ENCODE results near the gene SFTPA1. TPM values are rescaled to one million over a fixed set of nuclear protein-coding genes. Genes with fewer than 3 reads are reported as not detected.
A peak's percentile ranks its signal among the peaks of the same experiment; 100 is the strongest.
"Not testable (repeated sequence)": the region's sequence is repeated elsewhere in the genome, so short reads cannot be mapped to it uniquely, and the experiment has no call there.

Gene SFTPA1
- total and polyA plus RNA-seq, 9 of the 15 experiments (the other 6 are each of a cell fraction or from before 2014, with no cell fraction given), result 0.04 to 3.5 (median 0.08) TPM; not detected in 5

DNA sequence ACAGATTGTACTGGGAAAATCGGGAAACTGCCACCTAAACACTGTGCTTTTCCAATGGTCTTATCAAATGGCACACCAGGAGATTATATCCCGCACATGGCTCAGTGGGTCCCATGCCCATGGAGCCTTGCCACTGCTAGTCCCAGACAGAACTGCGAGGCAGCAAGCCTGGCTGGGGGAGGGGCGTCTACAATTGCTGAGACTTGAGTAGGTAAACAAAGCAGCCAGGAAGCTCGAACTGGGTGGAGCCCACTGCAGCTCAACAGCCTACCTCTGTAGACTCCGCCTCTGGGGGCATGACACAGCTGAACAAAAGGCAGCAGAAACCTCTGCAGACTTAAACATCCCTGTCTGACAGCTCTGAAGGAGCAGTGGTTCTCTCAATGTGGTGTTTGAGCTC, 40.1 kb upstream of the SFTPA1 start:
- peak; percentile 83 for ATAC-seq
- H3K27ac ChIP-seq (ENCODE audit: extremely low read depth, low read depth, low read length); H3K79me2 ChIP-seq (ENCODE audit: control insufficient read depth, insufficient read depth, low read length); BruUV-seq (replicated peaks); H4K20me1 ChIP-seq (replicated peaks; ENCODE audit: control insufficient read depth, insufficient read depth, low read length); H3K4me1 ChIP-seq (replicated peaks in 1 of 2; ENCODE audit: control insufficient read depth in 2 of 2, insufficient read depth in 2 of 2, low read length in 2 of 2); H3K36me3 ChIP-seq (ENCODE audit: control insufficient read depth, insufficient read depth, low read length); CTCF ChIA-PET (ENCODE audit: low intra/inter-chr PET ratio); POLR2A ChIA-PET; H3K9ac ChIP-seq (ENCODE audit: insufficient read depth in 1 of 2, low read depth in 2 of 2, low read length in 2 of 2); H3K4me3 ChIP-seq; intact Hi-C loops (cut with micrococcal nuclease); FAIRE-seq; H3K9me3 ChIP-seq (replicated peaks; ENCODE audit: control insufficient read depth, insufficient read depth, low read depth, low read length); in situ Hi-C loops (cut with MboI); H3K27me3 ChIP-seq (ENCODE audit: control insufficient read depth in 2 of 2, insufficient read depth in 2 of 2, low read length in 2 of 2); H3K9me1 ChIP-seq (ENCODE audit: control insufficient read depth, insufficient read depth, low read length): not testable (repeated sequence)
- TF ChIP-seq FOXK2 (conservative IDR thresholded peaks at IDR 0.05 in 1 of 2, IDR thresholded peaks at IDR 0.05 in 1 of 2; ENCODE audit: low read depth in 2 of 2) (peak; percentile 42 to 49; a peak in 2 of 4 replicates), C11orf30 (IDR thresholded peaks at IDR 0.05; ENCODE audit: low read depth) (peak; percentile 50), ZNF766 (CRISPR knock-in tag; conservative IDR thresholded peaks at IDR 0.05) (0 out of 2 replicates have a peak, but pooled peaks have one; percentile 44)
- Histone ChIP-seq H3K4me2 (ENCODE audit: insufficient read depth, low read length) (peak overlapping the region; percentile 53; the same call in 1 of the 2 replicates), H2AFZ (ENCODE audit: low read depth, low read length) (peak overlapping the region; percentile 15; the same call in 1 of the 2 replicates)
- 3% methylated on average over 6 of the region's 6 CpGs for WGBS (ENCODE audit: insufficient coverage, low coverage, missing lambda C conversion rate)
- peak in 1 of 4 experiments; percentile 36 for DNase-seq (ENCODE audit: extremely low read depth in 1 of 4, low spot score in 3 of 4)

DNA sequence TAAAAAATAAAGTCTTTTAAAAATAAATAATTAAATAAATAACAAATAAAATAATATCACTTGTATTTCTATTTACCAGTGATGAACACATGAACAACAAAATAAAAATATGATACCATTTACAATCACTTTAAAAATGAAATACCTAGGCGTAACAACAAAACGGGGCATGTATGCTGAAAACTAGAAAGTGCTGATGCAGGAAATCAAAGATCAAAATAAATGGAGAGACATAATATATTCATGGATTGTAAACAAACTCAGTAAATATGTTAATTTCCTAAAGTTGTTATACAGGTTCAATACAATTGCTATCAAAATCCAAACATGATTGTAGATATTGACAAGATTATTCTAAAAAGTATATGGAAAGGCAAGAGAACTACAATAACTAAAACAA, 31.4 kb upstream of the SFTPA1 start:
- Histone ChIP-seq H3K36me3 (ENCODE audit: control insufficient read depth, insufficient read depth, low read length) (no peaks in the 10 kb centered on the region), H4K20me1 (replicated peaks; ENCODE audit: control insufficient read depth, insufficient read depth, low read length) (no peaks in the 10 kb centered on the region), H3K27ac (ENCODE audit: extremely low read depth, low read depth, low read length) (no peak overlapping the region), H3K9ac (ENCODE audit: insufficient read depth in 1 of 2, low read depth in 2 of 2, low read length in 2 of 2) (no peak overlapping the region), H2AFZ (ENCODE audit: low read depth, low read length) (no peak overlapping the region), H3K4me3 (no peak overlapping the region), H3K79me2 (ENCODE audit: control insufficient read depth, insufficient read depth, low read length) (no peaks in the 10 kb centered on the region), H3K4me1 (replicated peaks in 1 of 2; ENCODE audit: control insufficient read depth in 2 of 2, insufficient read depth in 2 of 2, low read length in 2 of 2) (no peaks in the 10 kb centered on the region), H3K27me3 (ENCODE audit: control insufficient read depth in 2 of 2, insufficient read depth in 2 of 2, low read length in 2 of 2) (peaks cover 0 to 6% of the 10 kb centered on the region in 2 experiments; a peak in 1 of 5 replicates), H3K9me3 (replicated peaks; ENCODE audit: control insufficient read depth, insufficient read depth, low read depth, low read length) (no peaks in the 10 kb centered on the region), H3K4me2 (ENCODE audit: insufficient read depth, low read length) (no peak overlapping the region), H3K9me1 (ENCODE audit: control insufficient read depth, insufficient read depth, low read length) (no peaks in the 10 kb centered on the region)
- intact Hi-C loops (cut with micrococcal nuclease) (no loop called here), in situ Hi-C loops (cut with MboI) (no loop called here)
- POLR2A ChIA-PET, result no interaction called here
- 2% methylated on average over 2 of the region's 2 CpGs for WGBS (ENCODE audit: insufficient coverage, low coverage, missing lambda C conversion rate)
- no peak for DNase-seq (ENCODE audit: extremely low read depth in 1 of 4, low spot score in 3 of 4)
- FAIRE-seq, result no peak
- BruUV-seq (replicated peaks), result no TSS peak
- CTCF ChIA-PET (ENCODE audit: low intra/inter-chr PET ratio), result no interaction called here
- no peak for ATAC-seq
- no peak for TF ChIP-seq ZNF778 (CRISPR knock-in tag; IDR thresholded peaks at IDR 0.05)
- peak; percentile 39; the same call in 1 of the 2 replicates for TF ChIP-seq C11orf30 (IDR thresholded peaks at IDR 0.05; ENCODE audit: low read depth)
- TF ChIP-seq, protein P1, sequence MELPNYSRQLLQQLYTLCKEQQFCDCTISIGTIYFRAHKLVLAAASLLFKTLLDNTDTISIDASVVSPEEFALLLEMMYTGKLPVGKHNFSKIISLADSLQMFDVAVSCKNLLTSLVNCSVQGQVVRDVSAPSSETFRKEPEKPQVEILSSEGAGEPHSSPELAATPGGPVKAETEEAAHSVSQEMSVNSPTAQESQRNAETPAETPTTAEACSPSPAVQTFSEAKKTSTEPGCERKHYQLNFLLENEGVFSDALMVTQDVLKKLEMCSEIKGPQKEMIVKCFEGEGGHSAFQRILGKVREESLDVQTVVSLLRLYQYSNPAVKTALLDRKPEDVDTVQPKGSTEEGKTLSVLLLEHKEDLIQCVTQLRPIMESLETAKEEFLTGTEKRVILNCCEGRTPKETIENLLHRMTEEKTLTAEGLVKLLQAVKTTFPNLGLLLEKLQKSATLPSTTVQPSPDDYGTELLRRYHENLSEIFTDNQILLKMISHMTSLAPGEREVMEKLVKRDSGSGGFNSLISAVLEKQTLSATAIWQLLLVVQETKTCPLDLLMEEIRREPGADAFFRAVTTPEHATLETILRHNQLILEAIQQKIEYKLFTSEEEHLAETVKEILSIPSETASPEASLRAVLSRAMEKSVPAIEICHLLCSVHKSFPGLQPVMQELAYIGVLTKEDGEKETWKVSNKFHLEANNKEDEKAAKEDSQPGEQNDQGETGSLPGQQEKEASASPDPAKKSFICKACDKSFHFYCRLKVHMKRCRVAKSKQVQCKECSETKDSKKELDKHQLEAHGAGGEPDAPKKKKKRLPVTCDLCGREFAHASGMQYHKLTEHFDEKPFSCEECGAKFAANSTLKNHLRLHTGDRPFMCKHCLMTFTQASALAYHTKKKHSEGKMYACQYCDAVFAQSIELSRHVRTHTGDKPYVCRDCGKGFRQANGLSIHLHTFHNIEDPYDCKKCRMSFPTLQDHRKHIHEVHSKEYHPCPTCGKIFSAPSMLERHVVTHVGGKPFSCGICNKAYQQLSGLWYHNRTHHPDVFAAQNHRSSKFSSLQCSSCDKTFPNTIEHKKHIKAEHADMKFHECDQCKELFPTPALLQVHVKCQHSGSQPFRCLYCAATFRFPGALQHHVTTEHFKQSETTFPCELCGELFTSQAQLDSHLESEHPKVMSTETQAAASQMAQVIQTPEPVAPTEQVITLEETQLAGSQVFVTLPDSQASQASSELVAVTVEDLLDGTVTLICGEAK (IDR thresholded peaks at IDR 0.05), result no peak
- TF ChIP-seq, protein P1 (CRISPR knock-in tag; IDR thresholded peaks at IDR 0.05), result no peak
- TF ChIP-seq CBX3 (IDR thresholded peaks at IDR 0.05; ENCODE audit: borderline replicate concordance in 1 of 2, low read length in 2 of 2), result no peak

Data from K562 (cell line).